Nephron (organoid): ENCODE results near the gene COL13A1.

Source experiments
- H3K27ac Mint-ChIP-seq, 3 experiments: 2 replicates each; pipeline ENCODE4 v1.8.0; 2020; ENCODE audit warnings: mixed read lengths in 3 of 3, mild to moderate bottlenecking in 2 of 3, moderate library complexity in 1 of 3
- H3K27me3 Mint-ChIP-seq: 2 replicates; pipeline ENCODE4 v1.8.0; 2021; ENCODE audit warnings: low read depth, mild to moderate bottlenecking, moderate library complexity, mixed read lengths
- H3K36me3 Mint-ChIP-seq: 2 replicates; pipeline ENCODE4 v1.8.0; 2020; ENCODE audit warnings: low read depth, mixed read lengths
- H3K4me1 Mint-ChIP-seq: 2 replicates; pipeline ENCODE4 v1.8.0; 2020; ENCODE audit warnings: mixed read lengths
- H3K4me3 Mint-ChIP-seq, 3 experiments: 2 replicates each; pipeline ENCODE4 v1.8.0; 2020; ENCODE audit warnings: mild to moderate bottlenecking in 3 of 3, mixed read lengths in 3 of 3, moderate library complexity in 2 of 3
- H3K9me3 Mint-ChIP-seq: 2 replicates; pipeline ENCODE4 v1.8.0; 2020; ENCODE audit warnings: mixed read lengths
- CTCF ChIP-seq, 3 experiments: fragments of 200-600 bp; sonication (generic); IDR thresholded peaks; one replicate each; pipeline ENCODE4 v1.5.0; 2021; ENCODE audit warnings: antibody characterized with exemption in 3 of 3; ENCODE audit not compliant: unreplicated experiment in 3 of 3

Gene COL13A1

GRCh38 chr10:69866246-69866687 is 64.6 kb downstream of the COL13A1 start:
- no peak for TF ChIP-seq CTCF (IDR thresholded peaks at IDR 0.05; ENCODE audit: unreplicated experiment in 3 of 3)
- Mint-ChIP-seq H3K4me1 (peaks cover 65% of the 10 kb centered on the region), H3K9me3 (no peaks in the 10 kb centered on the region), H3K27ac (peak overlapping the region; percentile 70 to 88 (median 88)), H3K4me3 (peak overlapping the region; percentile 14 to 41 (median 35)), H3K27me3 (peaks cover 4% of the 10 kb centered on the region), H3K36me3 (no peaks in the 10 kb centered on the region)

- TF ChIP-seq CTCF (IDR thresholded peaks at IDR 0.05; ENCODE audit: unreplicated experiment in 3 of 3) = no peak
- peak overlapping the region; percentile 70 to 88 (median 88) for H3K27ac Mint-ChIP-seq
- no peaks in the 10 kb centered on the region for H3K36me3 Mint-ChIP-seq
- peak overlapping the region; percentile 35 to 56 (median 41) for H3K4me3 Mint-ChIP-seq
- H3K4me1 Mint-ChIP-seq = peaks cover 63% of the 10 kb centered on the region
- no peaks in the 10 kb centered on the region for H3K9me3 Mint-ChIP-seq
- peaks cover 4% of the 10 kb centered on the region for H3K27me3 Mint-ChIP-seq
Observed at GRCh38 chr10:69866688-69867461, 65.2 kb downstream of the COL13A1 start.

GRCh38 chr10:69867699-69868558 is 66.2 kb downstream of the COL13A1 start:
- H3K4me3 Mint-ChIP-seq = peak overlapping the region in 1 of 3 experiments; percentile 29
- peaks cover 4% of the 10 kb centered on the region for H3K27me3 Mint-ChIP-seq
- TF ChIP-seq CTCF (IDR thresholded peaks at IDR 0.05; ENCODE audit: unreplicated experiment in 3 of 3) = no peak
- H3K9me3 Mint-ChIP-seq = no peaks in the 10 kb centered on the region
- no peaks in the 10 kb centered on the region for H3K36me3 Mint-ChIP-seq
- peak overlapping the region; percentile 70 to 88 (median 88) for H3K27ac Mint-ChIP-seq
- H3K4me1 Mint-ChIP-seq = peaks cover 72% of the 10 kb centered on the region

GRCh38 chr10:69868821-69869220 is 67.1 kb downstream of the COL13A1 start:
- Mint-ChIP-seq H3K27me3 (peaks cover 4% of the 10 kb centered on the region), H3K4me3 (no peak overlapping the region), H3K9me3 (no peaks in the 10 kb centered on the region), H3K27ac (peak overlapping the region in 1 of 3 experiments; percentile 49), H3K4me1 (peaks cover 77% of the 10 kb centered on the region), H3K36me3 (no peaks in the 10 kb centered on the region)
- TF ChIP-seq CTCF (IDR thresholded peaks at IDR 0.05; ENCODE audit: unreplicated experiment in 3 of 3) = no peak

- H3K27ac Mint-ChIP-seq = peak overlapping the region in 2 of 3 experiments; percentile 49 to 59
- TF ChIP-seq CTCF (IDR thresholded peaks at IDR 0.05; ENCODE audit: unreplicated experiment in 3 of 3) = no peak
- H3K4me1 Mint-ChIP-seq = peaks cover 72% of the 10 kb centered on the region
- H3K36me3 Mint-ChIP-seq = no peaks in the 10 kb centered on the region
- H3K4me3 Mint-ChIP-seq = peak overlapping the region in 1 of 3 experiments; percentile 42
- H3K27me3 Mint-ChIP-seq = peaks cover 10% of the 10 kb centered on the region
- no peaks in the 10 kb centered on the region for H3K9me3 Mint-ChIP-seq
Observed at GRCh38 chr10:69869291-69869961, 67.7 kb downstream of the COL13A1 start.
